ENCODE results near the gene PNPLA5. TPM values are rescaled to one million over a fixed set of nuclear protein-coding genes. Genes with fewer than 3 reads are reported as not detected.

The PNPLA5 gene, protein sequence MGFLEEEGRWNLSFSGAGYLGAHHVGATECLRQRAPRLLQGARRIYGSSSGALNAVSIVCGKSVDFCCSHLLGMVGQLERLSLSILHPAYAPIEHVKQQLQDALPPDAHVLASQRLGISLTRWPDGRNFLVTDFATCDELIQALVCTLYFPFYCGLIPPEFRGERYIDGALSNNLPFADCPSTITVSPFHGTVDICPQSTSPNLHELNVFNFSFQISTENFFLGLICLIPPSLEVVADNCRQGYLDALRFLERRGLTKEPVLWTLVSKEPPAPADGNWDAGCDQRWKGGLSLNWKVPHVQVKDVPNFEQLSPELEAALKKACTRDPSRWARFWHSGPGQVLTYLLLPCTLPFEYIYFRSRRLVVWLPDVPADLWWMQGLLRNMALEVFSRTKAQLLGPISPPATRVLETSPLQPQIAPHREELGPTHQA
- 1 to 10 TPM in 3 of 4 donors, not detected in 1; 1.7 to 9.7 (median 4.8) TPM for total RNA-seq

DNA sequence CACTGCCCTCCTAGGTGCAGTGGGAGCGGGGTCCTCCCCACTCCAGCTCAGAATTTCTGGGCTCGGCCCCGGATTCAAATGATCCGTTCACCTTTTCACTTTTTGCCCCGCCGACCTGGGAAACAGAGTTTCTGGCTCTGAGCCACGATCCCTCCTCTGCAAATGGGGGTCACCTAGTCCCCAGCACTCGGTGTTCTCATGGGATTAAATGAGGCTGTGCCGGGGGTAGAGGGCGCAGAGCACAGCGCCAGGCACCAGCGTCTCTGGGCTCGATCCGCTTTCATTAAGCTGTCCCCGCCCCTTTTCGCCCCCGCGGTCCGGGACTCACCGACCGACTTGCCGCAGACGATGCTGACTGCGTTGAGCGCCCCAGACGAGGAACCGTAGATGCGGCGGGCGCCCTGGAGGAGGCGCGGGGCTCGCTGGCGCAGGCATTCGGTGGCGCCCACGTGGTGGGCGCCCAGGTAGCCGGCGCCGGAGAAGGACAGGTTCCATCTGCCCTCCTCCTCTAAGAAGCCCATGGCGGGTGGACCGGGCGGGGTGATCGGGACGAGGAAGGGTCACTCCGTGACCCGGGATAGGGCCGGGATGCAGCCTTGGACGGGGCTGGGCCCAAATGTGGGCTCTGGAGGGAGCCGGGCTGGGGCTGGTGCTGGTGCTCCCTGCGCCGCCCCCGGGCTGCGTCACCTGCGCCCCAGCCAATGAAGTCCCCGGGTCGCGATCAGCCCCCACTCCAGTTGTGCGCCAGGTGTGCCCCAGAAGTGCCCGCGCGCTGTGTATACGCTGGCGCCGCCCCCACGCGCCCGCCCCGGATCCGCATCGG, at the start of gene PNPLA5:
Gene PNPLA5 (minus strand): TSS at position 654 of the 823 bp plus-strand sequence. CDS start 133 bp downstream, at position 521.
- intact Hi-C loops (cut with DNase I; ENCODE audit: low total_unique reads) = no loop called here
- no peak within 1 kb of the TSS for H3K4me3 ChIP-seq (ENCODE audit: low read depth, poor library complexity, severe bottlenecking)
- DNase-seq (ENCODE audit: low spot score in 2 of 2) = no peak

GRCh38 chr22:43941449-43941848, 49.6 kb upstream of the PNPLA5 start:
- H3K4me3 ChIP-seq (ENCODE audit: low read depth, poor library complexity, severe bottlenecking) = no peak overlapping the region
- intact Hi-C loops (cut with DNase I; ENCODE audit: low total_unique reads) = no loop called here
- no peak for TF ChIP-seq POLR2A (IDR thresholded peaks at IDR 0.05)
- DNase-seq (ENCODE audit: low spot score in 2 of 2) = no peak
- 85 to 88% methylated on average over 6 of the region's 6 CpGs for WGBS, 2 donors

More for the DNA sequence above, at the start of gene PNPLA5:
- TF ChIP-seq POLR2A (IDR thresholded peaks at IDR 0.05) = no peak
- TF ChIP-seq, protein P1, sequence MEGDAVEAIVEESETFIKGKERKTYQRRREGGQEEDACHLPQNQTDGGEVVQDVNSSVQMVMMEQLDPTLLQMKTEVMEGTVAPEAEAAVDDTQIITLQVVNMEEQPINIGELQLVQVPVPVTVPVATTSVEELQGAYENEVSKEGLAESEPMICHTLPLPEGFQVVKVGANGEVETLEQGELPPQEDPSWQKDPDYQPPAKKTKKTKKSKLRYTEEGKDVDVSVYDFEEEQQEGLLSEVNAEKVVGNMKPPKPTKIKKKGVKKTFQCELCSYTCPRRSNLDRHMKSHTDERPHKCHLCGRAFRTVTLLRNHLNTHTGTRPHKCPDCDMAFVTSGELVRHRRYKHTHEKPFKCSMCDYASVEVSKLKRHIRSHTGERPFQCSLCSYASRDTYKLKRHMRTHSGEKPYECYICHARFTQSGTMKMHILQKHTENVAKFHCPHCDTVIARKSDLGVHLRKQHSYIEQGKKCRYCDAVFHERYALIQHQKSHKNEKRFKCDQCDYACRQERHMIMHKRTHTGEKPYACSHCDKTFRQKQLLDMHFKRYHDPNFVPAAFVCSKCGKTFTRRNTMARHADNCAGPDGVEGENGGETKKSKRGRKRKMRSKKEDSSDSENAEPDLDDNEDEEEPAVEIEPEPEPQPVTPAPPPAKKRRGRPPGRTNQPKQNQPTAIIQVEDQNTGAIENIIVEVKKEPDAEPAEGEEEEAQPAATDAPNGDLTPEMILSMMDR (IDR thresholded peaks at IDR 0.05) = no peak
- WGBS, 2 donors = 3 to 4% methylated on average over 14 to 34 of the region's 72 CpGs

DNA sequence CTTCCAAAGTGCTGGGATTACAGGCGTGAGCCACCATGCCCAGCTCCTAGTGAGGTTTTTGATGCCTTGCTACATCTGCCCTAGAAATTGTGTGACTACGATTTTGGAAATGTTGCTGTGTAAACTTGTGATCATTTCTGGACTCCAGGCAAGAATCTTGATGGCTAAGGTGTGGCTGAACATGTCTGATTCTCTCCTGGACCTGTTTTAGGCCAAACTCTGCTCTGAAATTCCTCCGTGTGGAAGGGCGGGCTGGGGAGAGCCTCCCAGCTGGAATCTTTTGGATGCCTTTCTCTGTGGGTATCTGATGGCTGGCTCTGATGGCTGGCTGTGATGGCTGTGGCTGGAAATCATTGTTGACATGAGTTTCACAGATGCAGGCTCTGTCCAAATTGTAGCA, 40.0 kb upstream of the PNPLA5 start:
- intact Hi-C loops (cut with DNase I; ENCODE audit: low total_unique reads) = no loop called here

DNA sequence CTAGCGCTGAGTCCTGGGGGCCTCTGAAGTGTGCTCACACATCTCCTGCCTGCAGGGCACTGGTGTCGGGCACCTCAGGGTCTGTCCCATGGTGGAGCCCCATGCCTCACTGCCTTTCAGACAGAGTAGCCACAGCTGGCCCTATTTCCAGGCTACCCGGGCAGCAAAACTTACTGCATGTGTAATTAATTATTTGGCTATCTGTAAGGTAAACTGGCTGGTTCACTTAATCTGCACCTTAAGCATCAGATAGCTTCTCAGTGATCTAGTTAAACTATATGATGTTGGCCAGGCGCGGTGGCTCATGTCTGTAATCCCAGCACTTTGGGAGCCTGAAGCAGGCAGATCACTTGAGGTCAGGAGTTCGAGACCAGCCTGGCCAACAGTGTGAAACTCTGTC, 37.1 kb upstream of the PNPLA5 start:
- no peak for DNase-seq (ENCODE audit: low spot score in 2 of 2)
- intact Hi-C loops (cut with DNase I; ENCODE audit: low total_unique reads) = no loop called here
- 79 to 85% methylated on average over 6 of the region's 6 CpGs for WGBS, 2 donors
- TF ChIP-seq, protein P1 (IDR thresholded peaks at IDR 0.05) = no peak
- TF ChIP-seq POLR2A (IDR thresholded peaks at IDR 0.05) = no peak
- no peak overlapping the region for H3K4me3 ChIP-seq (ENCODE audit: low read depth, poor library complexity, severe bottlenecking)

More for the DNA sequence above, 40.0 kb upstream of the PNPLA5 start:
- no peak overlapping the region for H3K4me3 ChIP-seq (ENCODE audit: low read depth, poor library complexity, severe bottlenecking)
- 22 to 41% methylated on average over 4 of the region's 4 CpGs for WGBS, 2 donors
- no peak for DNase-seq (ENCODE audit: low spot score in 2 of 2)
- TF ChIP-seq, protein P1 (IDR thresholded peaks at IDR 0.05) = no peak
- no peak for TF ChIP-seq POLR2A (IDR thresholded peaks at IDR 0.05)

DNA sequence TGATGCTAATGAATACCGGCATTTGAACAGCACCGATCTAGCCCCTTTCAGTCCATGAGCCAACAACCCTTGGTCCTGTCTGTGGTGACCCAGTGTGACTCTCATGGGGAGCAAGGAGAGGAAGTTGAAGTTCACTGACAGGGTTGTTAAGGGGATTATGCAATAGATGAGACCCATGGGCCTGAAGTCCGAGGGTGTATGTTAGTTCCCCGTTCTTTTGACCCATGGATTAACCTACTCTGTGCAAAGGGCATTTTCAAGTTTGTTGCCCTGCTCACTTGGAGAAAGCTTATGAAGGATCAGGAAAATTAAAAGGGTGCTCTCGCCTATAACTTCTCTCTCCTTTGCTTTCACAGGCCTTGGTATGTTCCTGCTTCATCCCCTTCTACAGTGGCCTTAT, 36.7 kb upstream of the PNPLA5 start:
- DNase-seq (ENCODE audit: low spot score in 2 of 2) = no peak
- TF ChIP-seq, protein P1 (IDR thresholded peaks at IDR 0.05) = no peak
- no peak overlapping the region for H3K4me3 ChIP-seq (ENCODE audit: low read depth, poor library complexity, severe bottlenecking)
- intact Hi-C loops (cut with DNase I; ENCODE audit: low total_unique reads) = no loop called here
- 83 to 88% methylated on average over 3 to 5 of the region's 5 CpGs for WGBS, 2 donors

DNA sequence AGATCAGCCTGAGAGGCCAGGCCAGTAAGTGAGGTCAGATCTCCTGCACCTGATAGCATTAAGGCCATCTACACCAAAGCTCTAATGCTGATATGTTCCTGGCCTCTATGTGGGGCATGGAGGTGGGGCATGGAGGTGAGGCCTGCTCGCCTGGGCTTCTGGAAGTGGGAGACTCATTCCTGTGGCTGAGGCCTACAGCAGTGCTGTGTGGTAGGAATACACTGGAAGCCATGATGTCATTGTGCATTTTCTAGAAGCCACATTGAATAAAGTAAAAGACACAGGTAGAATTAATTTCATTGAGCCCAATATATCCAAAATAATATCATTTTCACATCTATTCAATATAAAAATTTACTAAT, 34.5 kb upstream of the PNPLA5 start:
- intact Hi-C loops (cut with DNase I; ENCODE audit: low total_unique reads) = no loop called here
- WGBS, 2 donors = 47 to 67% methylated on average over 1 of the region's 1 CpG

More for the DNA sequence above, 34.5 kb upstream of the PNPLA5 start:
- TF ChIP-seq POLR2A (IDR thresholded peaks at IDR 0.05) = no peak
- TF ChIP-seq, protein P1 (IDR thresholded peaks at IDR 0.05) = no peak
- no peak overlapping the region for H3K4me3 ChIP-seq (ENCODE audit: low read depth, poor library complexity, severe bottlenecking)
- DNase-seq (ENCODE audit: low spot score in 2 of 2) = no peak
